GM12892 (cell line): ENCODE data around the gene DSE.

Source experiments
- POLR2A ChIP-seq: IDR thresholded peaks from 2 replicates; pipeline ENCODE4 v1.6.1; 2011; ENCODE audit warnings: low read depth, low read length, control low read depth
- POLR2AphosphoS5 ChIP-seq: IDR thresholded peaks from 2 replicates; pipeline ENCODE4 v1.6.1; 2011; ENCODE audit warnings: low read depth, low read length, control low read depth
- TAF1 ChIP-seq: IDR thresholded peaks from 2 replicates; pipeline ENCODE4 v1.6.1; 2011; ENCODE audit warnings: low read depth, mild to moderate bottlenecking, control low read depth, low read length, borderline replicate concordance

GRCh38 chr6:116476002-116476678 is 105.4 kb downstream of the DSE start:
- no peak for TF ChIP-seq POLR2A
- TF ChIP-seq POLR2AphosphoS5, result no peak
- TF ChIP-seq TAF1, result no peak
